NCI-H524 (cell line): Measurements from ENCODE around the gene CLCN4.

Experiments
- DNase-seq, 2 experiments: peaks; one replicate each; lab custom pipeline; 2025; lab: John Stamatoyannopoulos, UW

The CLCN4 gene

GRCh38 chrX:10130354-10130753, 26.4 kb upstream of the CLCN4 start:
- DNase-seq, result no peak

- DNase-seq, result no peak
Measured at GRCh38 chrX:10133980-10134676, 22.6 kb upstream of the CLCN4 start.

GRCh38 chrX:10134921-10135320, 21.9 kb upstream of the CLCN4 start:
- DNase-seq, result no peak

GRCh38 chrX:10135561-10136399, 21.0 kb upstream of the CLCN4 start:
- DNase-seq, result no peak

- no peak for DNase-seq
Measured at GRCh38 chrX:10138726-10139125, 18.0 kb upstream of the CLCN4 start.

- no peak for DNase-seq
Measured at GRCh38 chrX:10140264-10140663, 16.5 kb upstream of the CLCN4 start.

- no peak for DNase-seq
Measured at GRCh38 chrX:10142041-10142599, 14.7 kb upstream of the CLCN4 start.

GRCh38 chrX:10143071-10143983, 13.4 kb upstream of the CLCN4 start:
- no peak for DNase-seq

- DNase-seq, result peak; percentile 89 to 96
Measured at GRCh38 chrX:10146346-10146745, 10.4 kb upstream of the CLCN4 start.

GRCh38 chrX:10152086-10152485, 4.7 kb upstream of the CLCN4 start:
- DNase-seq, result peak; percentile 53 to 81

GRCh38 chrX:10155137-10155536, 1.6 kb upstream of the CLCN4 start:
- no peak for DNase-seq

GRCh38 chrX:10157032-10157341, 212 bp downstream of the CLCN4 start:
- no peak for DNase-seq

GRCh38 chrX:10157543-10157942, 768 bp downstream of the CLCN4 start:
- no peak for DNase-seq

- peak; percentile 25 to 76 for DNase-seq
Measured at GRCh38 chrX:10158279-10159144, 1.7 kb downstream of the CLCN4 start.

GRCh38 chrX:10159145-10159468, 2.3 kb downstream of the CLCN4 start:
- peak; percentile 72 to 87 for DNase-seq

GRCh38 chrX:10160211-10160610, 3.4 kb downstream of the CLCN4 start:
- no peak for DNase-seq

- DNase-seq, result no peak
Measured at GRCh38 chrX:10163031-10163430, 6.3 kb downstream of the CLCN4 start.

GRCh38 chrX:10164879-10165278, 8.1 kb downstream of the CLCN4 start:
- no peak for DNase-seq

GRCh38 chrX:10165580-10166247, 8.9 kb downstream of the CLCN4 start:
- no peak for DNase-seq

- no peak for DNase-seq
Measured at GRCh38 chrX:10166248-10166716, 9.5 kb downstream of the CLCN4 start.

GRCh38 chrX:10166731-10167151, 10.0 kb downstream of the CLCN4 start:
- no peak for DNase-seq
